ENCODE measurements around the gene RIMBP2.

Gene RIMBP2

GRCh38 chr12:130715998-130716968 is at the start of gene RIMBP2:
RIMBP2 (minus strand) TSS chr12:130716299; CDS start chr12:130479013, 237,286 bp downstream.
- POLR2A ChIA-PET: no interaction called here
- H3K4me3 ChIP-seq (ENCODE audit: low read depth, low read length): no peak within 1 kb of the TSS; the same call in 1 of the 2 replicates

GRCh38 chr12:130765186-130765659 is 49.1 kb upstream of the RIMBP2 start:
- CTCF ChIA-PET: interaction anchor here (0.6 kb wide), 1 partner anchor 1064 kb away, joined by 3 read pairs; no protein-coding TSS in a partner anchor
- TF ChIP-seq CTCF (IDR thresholded peaks at IDR 0.05; ENCODE audit: insufficient read depth, low read length, missing control alignments): no peak
- DNase-seq (ENCODE audit: low read depth, low spot score): no peak
- no peak overlapping the region for H3K4me3 ChIP-seq (ENCODE audit: low read depth, low read length)
- POLR2A ChIA-PET: no interaction called here

More at GRCh38 chr12:130715998-130716968, at the start of gene RIMBP2:
- TF ChIP-seq CTCF (IDR thresholded peaks at IDR 0.05; ENCODE audit: insufficient read depth, low read length, missing control alignments): no peak
- DNase-seq (ENCODE audit: low read depth, low spot score): no peak
- CTCF ChIA-PET: no interaction called here

GRCh38 chr12:130764475-130765185 is 48.5 kb upstream of the RIMBP2 start:
- H3K4me3 ChIP-seq (ENCODE audit: low read depth, low read length): no peak overlapping the region
- CTCF ChIA-PET: no interaction called here
- DNase-seq (ENCODE audit: low read depth, low spot score): no peak
- POLR2A ChIA-PET: no interaction called here
- TF ChIP-seq CTCF (IDR thresholded peaks at IDR 0.05; ENCODE audit: insufficient read depth, low read length, missing control alignments): no peak

GRCh38 chr12:130764073-130764472 is 48.0 kb upstream of the RIMBP2 start:
- no peak for DNase-seq (ENCODE audit: low read depth, low spot score)
- ChIA-PET CTCF (no interaction called here), POLR2A (no interaction called here)
- no peak for TF ChIP-seq CTCF (IDR thresholded peaks at IDR 0.05; ENCODE audit: insufficient read depth, low read length, missing control alignments)
- H3K4me3 ChIP-seq (ENCODE audit: low read depth, low read length): no peak overlapping the region

GRCh38 chr12:130762319-130762675 is 46.2 kb upstream of the RIMBP2 start:
- CTCF ChIA-PET: interaction anchor here (0.6 to 2.3 kb wide), 4 partner anchors 11 to 342 kb away, joined by 3 to 14 read pairs (median 4); no protein-coding TSS in a partner anchor
- DNase-seq (ENCODE audit: low read depth, low spot score): no peak
- POLR2A ChIA-PET: no interaction called here
- H3K4me3 ChIP-seq (ENCODE audit: low read depth, low read length): no peak overlapping the region
- TF ChIP-seq CTCF (IDR thresholded peaks at IDR 0.05; ENCODE audit: insufficient read depth, low read length, missing control alignments): no peak

Data from AG04449 (cell line).